Spinal cord (tissue), 10 donors: ENCODE measurements around the gene TCF19. TPM values are rescaled to one million over a fixed set of nuclear protein-coding genes. Genes with fewer than 3 reads are reported as not detected.
A peak's percentile ranks its signal among the peaks of the same experiment; 100 is the strongest.

Experiments used
- DNase-seq, 6 donors: peaks; one replicate each; pipeline versions ENCODE4 v3.0.0 to v3.0.0-alpha.2; 2013 to 2015; ENCODE audit warnings: low spot score in 6 of 6, low read depth in 4 of 6
- H3K27ac ChIP-seq: one replicate; pipeline ENCODE4 v1.5.1; 2013; ENCODE audit warnings: low read depth, low read length, control low read depth
- H3K27me3 ChIP-seq: one replicate; pipeline ENCODE4 v1.6.1; 2013; ENCODE audit warnings: low read length; ENCODE audit not compliant: control insufficient read depth, insufficient read depth
- H3K36me3 ChIP-seq: one replicate; pipeline ENCODE4 v1.6.1; 2013; ENCODE audit warnings: low read length; ENCODE audit not compliant: control insufficient read depth, insufficient read depth
- H3K4me1 ChIP-seq: one replicate; pipeline ENCODE4 v1.6.1; 2013; ENCODE audit warnings: low read length; ENCODE audit not compliant: control insufficient read depth, insufficient read depth
- H3K4me3 ChIP-seq: one replicate; pipeline ENCODE4 v1.5.1; 2013; ENCODE audit warnings: low read depth, low read length, control low read depth
- H3K9me3 ChIP-seq: one replicate; pipeline ENCODE4 v1.6.1; 2013; ENCODE audit warnings: low read length; ENCODE audit not compliant: control insufficient read depth, insufficient read depth
- WGBS: methylation state at CpG from one replicate; pipeline ENCODE4 v1.1.5; 2013; ENCODE audit warnings: missing lambda C conversion rate; ENCODE audit not compliant: insufficient coverage; 5-methylcytosine and 5-hydroxymethylcytosine counted together
- long read RNA-seq, 4 donors: transcript quantifications; one replicate each; lab custom pipeline, GENCODE V29; 2026
- polyA plus RNA-seq, 2 donors: library from polyadenylated mRNA; unstranded; fragments of 120-200 nt; gene quantifications; one replicate each; pipeline ENCODE4 v1.2.1, GENCODE V29; 2013; ENCODE audit not compliant: insufficient read length in 2 of 2
- total RNA-seq, 2 donors: library from RNA; depleted of rRNA in 1 of 2; stranded (reverse); fragments of 120-200 nt in 1 of 2; fragments of >200 nt in 1 of 2; gene quantifications; one replicate each; pipeline versions ENCODE4 v1.2.3 to v1.2.4, GENCODE V29; 2013 to 2014
- donor health status: healthy.

TCF19 gene, protein sequence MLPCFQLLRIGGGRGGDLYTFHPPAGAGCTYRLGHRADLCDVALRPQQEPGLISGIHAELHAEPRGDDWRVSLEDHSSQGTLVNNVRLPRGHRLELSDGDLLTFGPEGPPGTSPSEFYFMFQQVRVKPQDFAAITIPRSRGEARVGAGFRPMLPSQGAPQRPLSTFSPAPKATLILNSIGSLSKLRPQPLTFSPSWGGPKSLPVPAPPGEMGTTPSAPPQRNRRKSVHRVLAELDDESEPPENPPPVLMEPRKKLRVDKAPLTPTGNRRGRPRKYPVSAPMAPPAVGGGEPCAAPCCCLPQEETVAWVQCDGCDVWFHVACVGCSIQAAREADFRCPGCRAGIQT
- 10 to 100 TPM; 10.1 to 18.7 TPM for total RNA-seq
- 10 to 100 TPM; 13.9 to 17.5 TPM for polyA plus RNA-seq
- long read RNA-seq, donor 1, partial matches to known transcripts = 0 of 3 reads
- long read RNA-seq, donor 1, other reads (novel, unspliced or antisense) = 0 of 3 reads
- long read RNA-seq, donor 2 = 0 reads
- long read RNA-seq, donor 3 = 0 reads
- long read RNA-seq, donor 4, partial matches to known transcripts = 9 of 13 reads
- long read RNA-seq, donor 4, other reads (novel, unspliced or antisense) = 0 of 13 reads

DNA sequence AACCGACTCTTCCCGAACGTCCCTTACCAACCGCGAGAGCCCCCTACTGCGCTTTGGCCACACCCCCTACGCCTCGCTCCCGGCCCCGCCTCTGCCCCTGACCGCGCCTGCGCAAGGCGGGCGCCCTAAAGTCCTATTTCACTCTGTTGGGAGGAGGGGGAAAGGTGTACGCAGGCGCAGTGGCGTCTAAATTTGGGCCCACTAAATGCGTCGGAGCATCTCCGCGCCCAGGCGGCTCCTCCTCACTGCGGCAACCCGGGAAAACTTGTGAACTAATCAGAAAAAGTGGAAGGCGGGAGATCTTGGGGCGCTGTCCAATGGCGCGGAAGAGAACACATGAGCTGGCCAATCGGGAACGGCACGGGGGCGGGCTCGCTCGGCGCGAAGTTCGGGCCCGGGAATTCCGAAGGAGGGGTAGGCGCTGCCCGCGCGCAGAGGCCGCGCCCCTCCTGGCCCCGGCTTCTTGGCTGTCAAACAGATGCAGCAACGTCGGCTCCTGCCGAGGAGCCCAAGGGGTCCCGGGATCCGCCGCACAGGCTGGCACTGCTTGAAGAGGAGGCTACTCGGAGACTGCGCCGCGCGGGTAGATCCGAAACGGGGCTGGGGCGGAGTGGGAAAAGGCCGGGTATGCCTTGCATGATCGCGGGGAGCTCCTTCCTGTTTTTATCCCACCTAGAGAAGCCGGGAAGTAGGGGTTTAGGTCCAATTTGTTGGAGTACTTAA, at the start of gene TCF19:
Gene TCF19 (plus strand): TSS at position 450 of the 723 bp plus-strand sequence. CDS start 881 bp downstream, outside the sequence.
- H3K4me3 ChIP-seq = peak within 1 kb of the TSS; percentile 90
- WGBS = 0% methylated on average over 59 of the region's 65 CpGs
- no peaks in the 10 kb centered on the region for H3K27me3 ChIP-seq
- DNase-seq = peak; percentile 97 to 100 (median 100)
- H3K9me3 ChIP-seq = no peaks in the 10 kb centered on the region
- peaks cover 22% of the 10 kb centered on the region for H3K4me1 ChIP-seq
- H3K36me3 ChIP-seq = peaks cover 21% of the 10 kb centered on the region
- peak within 1 kb of the TSS; percentile 54 for H3K27ac ChIP-seq

DNA sequence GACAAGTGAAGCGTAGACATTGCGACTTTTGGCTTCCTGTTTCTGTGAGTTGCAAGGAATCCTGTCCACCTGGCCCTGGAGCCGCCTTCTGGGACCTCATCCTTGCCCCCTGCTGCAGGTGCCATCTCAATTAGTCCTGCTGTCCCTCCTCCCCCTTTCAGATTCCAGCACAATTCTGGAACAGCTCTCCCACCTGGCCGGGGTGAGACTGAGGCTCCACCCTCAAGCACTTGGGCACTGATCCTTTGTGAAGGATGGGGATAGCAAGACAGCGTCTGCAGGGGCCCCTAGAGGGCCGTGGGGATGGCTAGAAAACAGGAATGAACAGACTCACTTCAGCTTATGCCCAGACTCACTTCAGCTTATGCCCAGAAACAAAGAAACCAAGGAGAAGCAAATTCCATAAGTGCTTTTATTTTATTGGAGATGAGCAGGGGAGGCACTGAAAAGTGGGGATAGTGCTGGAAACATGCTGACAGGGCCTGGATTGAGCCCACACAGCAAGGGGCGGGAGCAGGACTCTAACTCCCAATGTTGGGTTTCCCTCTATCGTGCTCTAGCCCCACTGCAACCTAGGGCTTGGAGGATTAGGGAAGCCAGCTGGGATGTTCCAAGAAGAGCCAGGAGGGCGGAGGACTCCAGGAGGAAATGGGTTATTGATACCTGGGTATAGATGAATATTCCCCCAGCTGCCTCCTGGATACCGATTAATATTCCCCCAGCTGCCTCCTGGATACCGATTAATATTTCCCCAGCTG, 47.4 kb upstream of the TCF19 start:
- Histone ChIP-seq H3K27ac (no peak overlapping the region), H3K4me3 (no peak overlapping the region), H3K4me1 (peaks cover 15% of the 10 kb centered on the region), H3K36me3 (no peaks in the 10 kb centered on the region), H3K27me3 (no peaks in the 10 kb centered on the region), H3K9me3 (no peaks in the 10 kb centered on the region)
- 68% methylated on average over 5 of the region's 11 CpGs for WGBS
- no peak for DNase-seq

DNA sequence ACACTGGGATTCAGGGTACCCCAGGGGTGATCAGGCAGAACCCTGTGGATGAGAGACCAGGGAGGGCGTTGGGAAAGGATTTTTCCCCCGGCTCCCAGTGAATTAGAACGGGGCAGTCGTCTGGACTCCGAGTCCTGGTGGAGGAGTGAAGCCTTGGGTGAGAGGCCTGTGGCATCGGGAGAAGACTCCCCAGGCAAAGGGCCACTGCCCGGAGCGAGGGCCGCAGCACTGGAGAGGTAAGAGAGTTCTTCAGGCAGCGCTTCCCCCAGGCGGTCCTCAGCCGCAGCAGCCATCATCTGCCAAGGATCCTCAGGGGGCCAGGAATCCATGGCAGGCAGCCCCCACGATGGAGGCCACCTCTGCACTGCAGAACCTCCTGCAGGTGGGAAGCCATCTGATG, 46.7 kb upstream of the TCF19 start:
- Histone ChIP-seq H3K36me3 (no peaks in the 10 kb centered on the region), H3K27me3 (no peaks in the 10 kb centered on the region), H3K4me3 (no peak overlapping the region), H3K9me3 (no peaks in the 10 kb centered on the region), H3K27ac (no peak overlapping the region), H3K4me1 (peaks cover 19% of the 10 kb centered on the region)
- no peak for DNase-seq
- WGBS = 81% methylated on average over 13 of the region's 13 CpGs

DNA sequence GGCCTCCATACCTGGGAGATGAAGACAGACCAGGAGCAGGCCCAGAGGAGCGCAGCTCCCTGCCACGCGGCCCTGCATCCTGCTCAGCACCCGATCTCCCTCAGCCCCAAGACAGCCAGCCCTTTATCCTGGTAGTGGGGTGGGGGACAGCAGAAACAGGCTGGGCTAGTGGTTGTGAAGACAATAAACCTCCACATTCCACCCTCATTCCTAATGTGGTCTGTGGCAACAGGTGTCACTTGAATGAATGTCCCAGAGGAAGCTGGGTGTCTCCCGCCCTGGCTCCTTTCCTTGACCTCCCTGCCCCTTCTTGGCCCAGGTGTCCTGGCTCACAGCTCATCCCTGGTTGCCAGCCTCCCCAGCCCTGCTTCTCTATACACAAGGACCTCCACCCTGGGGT, 45.9 kb upstream of the TCF19 start, which contains the start of gene C6orf15:
Gene C6orf15 (minus strand): TSS at position 98 of the 400 bp plus-strand sequence. CDS start 20 bp downstream, at position 78.
- no peaks in the 10 kb centered on the region for H3K27me3 ChIP-seq
- no peaks in the 10 kb centered on the region for H3K9me3 ChIP-seq
- no peak within 1 kb of the TSS for H3K4me3 ChIP-seq
- H3K4me1 ChIP-seq = peaks cover 19% of the 10 kb centered on the region
- no peaks in the 10 kb centered on the region for H3K36me3 ChIP-seq
- H3K27ac ChIP-seq = no peak within 1 kb of the TSS
- no peak for DNase-seq
- 100% methylated on average over 1 of the region's 5 CpGs for WGBS

DNA sequence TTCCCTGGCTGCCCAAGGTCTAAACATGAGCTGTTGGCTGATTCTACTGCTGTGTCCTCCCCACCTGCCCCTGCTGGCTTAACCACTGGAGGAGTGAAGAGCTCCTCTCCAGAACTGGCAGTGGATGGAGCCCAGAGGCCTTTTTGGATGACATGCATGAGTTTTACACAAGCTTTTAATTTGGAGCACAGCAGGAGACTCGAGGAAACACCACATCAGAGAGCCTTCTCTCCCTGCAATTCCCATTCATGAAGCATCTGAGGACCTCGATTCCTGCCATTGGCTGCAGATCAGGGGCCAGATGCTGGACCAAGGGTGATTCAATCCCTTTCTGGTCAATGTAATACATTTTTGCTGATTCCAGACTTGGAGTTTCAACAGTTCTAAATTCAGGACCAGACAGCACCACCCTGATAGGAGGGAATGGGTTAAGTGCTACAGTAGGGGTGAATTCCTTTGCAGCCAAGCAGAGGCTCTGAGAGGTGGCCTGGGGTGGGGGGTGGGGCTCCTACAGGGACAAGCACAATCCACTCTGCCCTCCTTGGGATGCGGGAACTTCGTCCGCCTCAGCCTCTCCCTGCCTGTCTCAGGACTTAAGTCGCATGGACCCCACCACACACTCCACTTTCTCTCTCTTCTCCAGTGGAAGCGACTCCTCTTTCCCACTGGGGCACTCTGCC, 44.4 kb upstream of the TCF19 start:
- no peaks in the 10 kb centered on the region for H3K36me3 ChIP-seq
- H3K4me3 ChIP-seq = no peak overlapping the region
- no peaks in the 10 kb centered on the region for H3K27me3 ChIP-seq
- H3K4me1 ChIP-seq = peaks cover 19% of the 10 kb centered on the region
- H3K27ac ChIP-seq = no peak overlapping the region
- DNase-seq = peak in 2 of 6 donors; percentile 59 to 69
- WGBS = 62% methylated on average over 6 of the region's 7 CpGs
- no peaks in the 10 kb centered on the region for H3K9me3 ChIP-seq

DNA sequence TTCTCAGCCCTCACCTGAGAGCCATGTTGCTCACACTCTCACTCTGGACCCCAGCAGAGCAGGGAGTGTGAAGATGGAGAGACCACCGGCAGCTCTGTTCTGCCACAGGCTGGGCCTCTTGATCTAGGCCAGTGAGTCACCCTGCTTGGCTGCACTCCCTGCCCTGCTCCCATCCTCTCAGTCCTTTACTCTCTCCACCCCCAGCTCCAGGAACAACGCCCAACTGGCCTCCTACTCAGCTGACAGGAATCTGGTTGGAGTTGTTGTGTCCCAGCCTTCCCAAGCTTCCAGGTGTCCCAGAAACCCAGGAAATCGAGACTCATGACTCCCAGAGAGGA, 43.9 kb upstream of the TCF19 start, which contains the start of gene PSORS1C1:
Gene PSORS1C1 (plus strand): TSS at position 260 of the 338 bp plus-strand sequence. CDS start 14,833 bp downstream, outside the sequence.
- WGBS = 20% methylated on average over 1 of the region's 3 CpGs
- Histone ChIP-seq H3K9me3 (no peaks in the 10 kb centered on the region), H3K36me3 (no peaks in the 10 kb centered on the region), H3K4me1 (peaks cover 19% of the 10 kb centered on the region), H3K27me3 (no peaks in the 10 kb centered on the region), H3K4me3 (no peak within 1 kb of the TSS), H3K27ac (no peak within 1 kb of the TSS)
- DNase-seq = no peak

DNA sequence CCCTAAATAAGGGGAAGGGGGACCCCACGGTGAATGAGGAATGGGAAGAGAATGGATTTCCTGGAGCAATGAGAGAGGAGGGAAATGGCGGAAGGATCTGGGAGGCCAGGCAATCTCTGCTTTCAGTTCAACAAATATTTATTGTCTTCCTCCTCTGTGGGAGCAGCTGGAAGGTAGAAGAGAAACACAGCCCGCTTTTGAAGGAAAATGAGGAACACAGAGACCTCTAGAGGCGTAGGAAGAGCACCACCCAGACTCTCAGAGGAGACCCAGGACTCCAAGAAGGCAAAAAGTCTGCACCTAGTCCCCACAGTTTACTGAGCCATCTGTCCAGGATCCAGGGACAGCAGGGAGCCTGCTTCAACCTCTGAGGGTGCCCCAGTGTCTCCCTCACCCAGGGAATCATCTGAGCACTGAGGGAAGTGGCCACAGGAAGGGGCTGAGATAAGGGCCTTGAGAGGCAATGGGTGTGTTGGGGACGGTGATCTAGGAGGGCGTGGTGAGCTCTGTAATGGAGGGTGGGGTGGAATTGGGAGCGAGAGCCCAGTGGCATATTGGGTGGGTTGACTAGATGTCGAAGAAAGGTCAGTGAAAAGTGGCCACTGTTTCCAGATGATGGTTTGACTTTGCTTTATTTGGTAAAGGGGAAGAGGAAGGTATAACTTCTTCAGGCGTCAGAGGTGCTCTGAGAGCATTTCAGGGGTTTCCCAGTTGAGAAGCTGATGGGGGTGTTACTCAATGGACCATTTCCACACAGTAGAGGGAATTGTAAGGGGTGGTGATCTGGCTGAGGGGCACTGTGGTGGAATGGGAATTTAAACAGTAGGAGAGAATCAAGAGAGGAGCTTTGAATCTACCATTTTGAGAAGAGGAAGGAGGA, 43.2 kb upstream of the TCF19 start:
- H3K27me3 ChIP-seq = no peaks in the 10 kb centered on the region
- no peak overlapping the region for H3K4me3 ChIP-seq
- WGBS = 87% methylated on average over 6 of the region's 9 CpGs
- no peak for DNase-seq
- no peak overlapping the region for H3K27ac ChIP-seq
- no peaks in the 10 kb centered on the region for H3K9me3 ChIP-seq
- no peaks in the 10 kb centered on the region for H3K36me3 ChIP-seq
- H3K4me1 ChIP-seq = peaks cover 19% of the 10 kb centered on the region

DNA sequence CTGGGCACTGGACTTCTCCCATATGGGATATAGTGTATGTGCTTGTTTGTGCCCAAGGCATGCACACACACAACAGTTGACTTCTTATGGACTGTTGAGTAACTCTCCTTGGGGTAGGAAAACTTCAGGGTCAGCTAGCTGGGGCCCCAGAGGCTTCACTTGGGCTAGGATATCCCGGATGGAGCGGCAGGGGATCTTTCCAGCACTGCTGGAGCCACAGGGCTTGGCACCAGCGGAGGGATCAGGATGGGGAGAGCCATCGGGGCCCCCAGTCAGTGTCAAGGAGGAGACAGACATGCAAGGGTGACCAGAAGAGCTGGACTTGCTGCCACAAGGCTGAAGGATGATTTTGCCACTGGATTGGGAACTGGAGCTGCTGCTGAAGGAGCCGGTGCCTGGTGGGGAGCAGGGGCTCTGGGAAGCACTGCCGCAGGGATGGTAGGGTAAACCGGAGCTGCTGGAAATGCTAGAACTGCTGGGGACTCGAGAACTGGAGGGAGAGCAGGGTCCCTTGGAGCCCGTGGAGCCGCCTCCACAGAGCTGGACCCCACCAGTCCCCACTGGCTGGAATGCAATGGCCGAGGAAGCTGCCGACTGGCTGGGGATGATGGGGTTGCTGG, 42.3 kb upstream of the TCF19 start:
- Histone ChIP-seq H3K4me3 (no peak overlapping the region), H3K27me3 (no peaks in the 10 kb centered on the region), H3K27ac (no peak overlapping the region), H3K4me1 (peaks cover 19% of the 10 kb centered on the region), H3K9me3 (no peaks in the 10 kb centered on the region), H3K36me3 (no peaks in the 10 kb centered on the region)
- no peak for DNase-seq
- 86% methylated on average over 12 of the region's 12 CpGs for WGBS
